A549 (cell line): ENCODE data around the gene NCAM2. TPM values are rescaled to one million over a fixed set of nuclear protein-coding genes. Genes with fewer than 3 reads are reported as not detected.

Source experiments
- ATAC-seq, 2 experiments: fragments of 200-7000 bp in 1 of 2; fragments of >200 bp in 1 of 2; cut with Nextera tagmentation in 1 of 2; cut with Tn5 transposase in 1 of 2; 3 replicates each; pipeline versions ENCODE4 v1.8.0 to v1.9.1; 2018 to 2020; ENCODE audit warnings: mild to moderate bottlenecking in 1 of 2, moderate library complexity in 1 of 2
- CTCF ChIA-PET: fragments of 300-600 bp; sonication (Branson Sonifier 250); formaldehyde crosslinking; extraction: SDS; loops from one replicate; lab custom pipeline; 2021; ENCODE audit warnings: antibody characterized with exemption, inconsistent platforms; lab: Yijun Ruan, JAX
- POLR2A ChIA-PET: fragments of 350-600 bp; formaldehyde crosslinking; extraction: SDS; loops from one replicate; lab custom pipeline; 2021; ENCODE audit warnings: antibody characterized with exemption, inconsistent platforms; lab: Yijun Ruan, JAX
- DNase-seq, 2 experiments: peaks; one replicate each; pipeline versions ENCODE4 v3.0.0 to v3.0.0-alpha.2; 2011 to 2016; ENCODE audit warnings: low read depth in 1 of 2, low spot score in 1 of 2
- FAIRE-seq: peaks from 2 replicates; lab custom pipeline; 2011; peaks lifted over from hg19 to GRCh38; lab: Jason Lieb, UNC
- H3K27ac ChIP-seq, 2 experiments: fragments of >200 bp; sonication (Bioruptor Twin); formaldehyde crosslinking; 3 replicates each; pipeline ENCODE4 v1.5.1; 2016 to 2017
- H3K4me1 ChIP-seq: fragments of >200 bp; sonication (Bioruptor Twin); formaldehyde crosslinking; 3 replicates; pipeline ENCODE4 v1.6.1; 2016
- H3K4me2 ChIP-seq: fragments of >200 bp; sonication (Bioruptor Twin); formaldehyde crosslinking; 3 replicates; pipeline ENCODE4 v1.6.1; 2016
- H3K4me3 ChIP-seq: fragments of >200 bp; sonication (Bioruptor Twin); formaldehyde crosslinking; 3 replicates; pipeline ENCODE4 v1.5.1; 2016
- H3K9me3 ChIP-seq: fragments of >200 bp; sonication (Bioruptor Twin); formaldehyde crosslinking; 3 replicates; pipeline ENCODE4 v1.6.1; 2016
- CBX2 ChIP-seq: fragments of 200-600 bp; sonication (generic); IDR thresholded peaks from 2 replicates; pipeline ENCODE4 v1.6.1; 2016; ENCODE audit warnings: low read depth, mild to moderate bottlenecking, borderline replicate concordance
- EHF ChIP-seq: fragments of 250-450 bp; sonication (Bioruptor Pico); IDR thresholded peaks from 2 replicates; pipeline ENCODE4 v1.5.0; 2020; ENCODE audit warnings: mild to moderate bottlenecking
- FOSB ChIP-seq: fragments of 250-450 bp; sonication (Bioruptor Pico); IDR thresholded peaks from 2 replicates; pipeline ENCODE4 v1.5.0; 2020; ENCODE audit warnings: mild to moderate bottlenecking, moderate library complexity
- FOXS1 ChIP-seq: fragments of 250-450 bp; sonication (Bioruptor Pico); IDR thresholded peaks from 2 replicates; pipeline ENCODE4 v1.5.0; 2020; ENCODE audit warnings: mild to moderate bottlenecking, moderate library complexity
- HDAC2 ChIP-seq: fragments of 200-600 bp; sonication (generic); IDR thresholded peaks from 2 replicates; pipeline ENCODE4 v1.6.1; 2016
- HOXB5 ChIP-seq: fragments of 250-450 bp; sonication (Bioruptor Pico); IDR thresholded peaks from 2 replicates; pipeline ENCODE4 v1.5.0; 2020; ENCODE audit warnings: mild to moderate bottlenecking, moderate library complexity
- JUN ChIP-seq, 2 experiments: fragments of >200 bp; sonication (Bioruptor Twin); formaldehyde crosslinking; IDR thresholded peaks; 2 replicates in 1 of 2; 3 replicates in 1 of 2; pipeline ENCODE4 v1.6.1; 2016 to 2017
- KDM1A ChIP-seq: fragments of 200-600 bp; sonication (generic); IDR thresholded peaks from 2 replicates; pipeline ENCODE4 v1.6.1; 2016; ENCODE audit warnings: low read depth, mild to moderate bottlenecking
- MAFK ChIP-seq: fragments of 450-650 bp; IDR thresholded peaks from 2 replicates; pipeline ENCODE4 v1.6.1; 2014; ENCODE audit not compliant: partially characterized antibody
- MYC ChIP-seq: IDR thresholded peaks from 2 replicates; pipeline ENCODE4 v1.6.1; 2012; ENCODE audit warnings: mild to moderate bottlenecking, inconsistent platforms, low read length, improper control_type of control experiment, borderline replicate concordance
- PHF8 ChIP-seq: fragments of 200-600 bp; sonication (generic); IDR thresholded peaks from 2 replicates; pipeline ENCODE4 v1.6.1; 2016; ENCODE audit warnings: low read depth, mild to moderate bottlenecking, antibody characterized with exemption, moderate library complexity, borderline replicate concordance
- RCOR1 ChIP-seq: fragments of 150-350 bp; IDR thresholded peaks from 2 replicates; pipeline ENCODE4 v1.6.1; 2014; ENCODE audit warnings: antibody characterized with exemption, low read length, low read depth
- RFX5 ChIP-seq: fragments of 450-650 bp; IDR thresholded peaks from 2 replicates; pipeline ENCODE4 v1.7.1; 2014; ENCODE audit warnings: antibody characterized with exemption, mild to moderate bottlenecking, moderate library complexity
- RNF2 ChIP-seq: fragments of 200-600 bp; sonication (generic); IDR thresholded peaks from 2 replicates; pipeline ENCODE4 v1.6.1; 2016; ENCODE audit warnings: low read depth, mild to moderate bottlenecking, antibody characterized with exemption, moderate library complexity, borderline replicate concordance
- SMC3 ChIP-seq: fragments of >200 bp; sonication (Bioruptor Twin); formaldehyde crosslinking; IDR thresholded peaks from 3 replicates; pipeline ENCODE4 v1.6.1; 2018; ENCODE audit warnings: inconsistent platforms
- SREBF2 ChIP-seq: fragments of 450-650 bp; IDR thresholded peaks from 2 replicates; pipeline ENCODE4 v1.6.1; 2014; ENCODE audit warnings: mild to moderate bottlenecking, moderate library complexity
- ZFP36 ChIP-seq: fragments of 450-650 bp; IDR thresholded peaks from 2 replicates; pipeline ENCODE4 v1.6.1; 2014; ENCODE audit warnings: borderline replicate concordance; ENCODE audit not compliant: partially characterized antibody
- ZNF302 ChIP-seq: fragments of 250-450 bp; sonication (Bioruptor Pico); IDR thresholded peaks from 2 replicates; pipeline ENCODE4 v1.9.0; 2021; ENCODE audit warnings: inconsistent platforms, mild to moderate bottlenecking, moderate library complexity
- WGBS: methylation state at CpG from one replicate; pipeline ENCODE4 v1.1.6; 2017; ENCODE audit errors: missing lambda C conversion rate; 5-methylcytosine and 5-hydroxymethylcytosine counted together
- polyA plus RNA-seq, 4 experiments: library from polyadenylated mRNA; depleted of rRNA in 3 of 4; stranded (reverse); fragments of >200 nt; fragmentation: RNase III in 1 of 4; extraction: RNeasy Plus Mini Kit Qiagen cat#74134 plus additional on column Dnase treatment in 1 of 4; gene quantifications; 2 replicates in 3 of 4; 3 replicates in 1 of 4; pipeline ENCODE4 v1.2.3, GENCODE V29; 2011 to 2017
- TF ChIP-seq, protein P1 (sequence below): fragments of 150-350 bp; IDR thresholded peaks from 2 replicates; pipeline ENCODE4 v1.6.1; 2014; ENCODE audit warnings: low read depth, mild to moderate bottlenecking, low read length
- TF ChIP-seq, protein P2 (sequence below): IDR thresholded peaks from 2 replicates; pipeline ENCODE4 v1.6.1; 2012
- TF ChIP-seq, protein P3 (sequence below): fragments of 450-650 bp; IDR thresholded peaks from 2 replicates; pipeline ENCODE4 v1.6.1; 2014; ENCODE audit warnings: antibody characterized with exemption

NCAM2 gene
- polyA plus RNA-seq, 2 of the 4 experiments (the other 2 are of a cell fraction): not detected

DNA sequence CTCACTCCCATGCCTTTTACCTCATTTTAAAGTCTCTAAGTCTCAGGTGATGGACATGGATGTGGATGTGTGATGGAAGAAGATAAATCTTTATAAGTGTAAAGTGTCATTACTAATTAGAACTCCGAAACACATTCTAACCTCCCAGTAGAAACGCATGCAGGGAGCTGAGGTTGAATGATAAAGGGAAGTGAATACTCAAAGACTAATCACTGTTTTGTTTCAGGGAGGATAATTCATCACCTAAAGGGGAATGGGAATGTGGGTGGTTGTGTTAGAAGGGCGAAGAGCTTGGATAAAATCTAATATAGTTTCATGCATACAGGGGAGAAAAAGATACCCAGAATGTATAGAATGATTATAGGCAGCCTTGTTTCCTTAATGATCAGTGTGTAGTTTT, 12.5 kb downstream of the NCAM2 start:
- ChIA-PET CTCF (no interaction called here), POLR2A (no interaction called here)
- Histone ChIP-seq H3K27ac (no peak overlapping the region), H3K4me3 (no peak overlapping the region), H3K4me1 (no peaks in the 10 kb centered on the region), H3K4me2 (no peak overlapping the region), H3K9me3 (no peaks in the 10 kb centered on the region)
- WGBS: 2% methylated on average over 3 of the region's 3 CpGs
- FAIRE-seq (no peak), ATAC-seq (no peak), DNase-seq (no peak)
- TF ChIP-seq MYC (no peak), HDAC2 (no peak), MAFK (no peak), HOXB5 (no peak), CBX2 (no peak), JUN (IDR thresholded peaks at IDR 0.05) (no peak), KDM1A (no peak), RCOR1 (no peak), ZFP36 (no peak), SREBF2 (no peak), FOXS1 (CRISPR knock-in tag) (no peak)
- TF ChIP-seq, protein P1, sequence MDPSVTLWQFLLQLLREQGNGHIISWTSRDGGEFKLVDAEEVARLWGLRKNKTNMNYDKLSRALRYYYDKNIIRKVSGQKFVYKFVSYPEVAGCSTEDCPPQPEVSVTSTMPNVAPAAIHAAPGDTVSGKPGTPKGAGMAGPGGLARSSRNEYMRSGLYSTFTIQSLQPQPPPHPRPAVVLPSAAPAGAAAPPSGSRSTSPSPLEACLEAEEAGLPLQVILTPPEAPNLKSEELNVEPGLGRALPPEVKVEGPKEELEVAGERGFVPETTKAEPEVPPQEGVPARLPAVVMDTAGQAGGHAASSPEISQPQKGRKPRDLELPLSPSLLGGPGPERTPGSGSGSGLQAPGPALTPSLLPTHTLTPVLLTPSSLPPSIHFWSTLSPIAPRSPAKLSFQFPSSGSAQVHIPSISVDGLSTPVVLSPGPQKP: no peak
- TF ChIP-seq, protein P2, sequence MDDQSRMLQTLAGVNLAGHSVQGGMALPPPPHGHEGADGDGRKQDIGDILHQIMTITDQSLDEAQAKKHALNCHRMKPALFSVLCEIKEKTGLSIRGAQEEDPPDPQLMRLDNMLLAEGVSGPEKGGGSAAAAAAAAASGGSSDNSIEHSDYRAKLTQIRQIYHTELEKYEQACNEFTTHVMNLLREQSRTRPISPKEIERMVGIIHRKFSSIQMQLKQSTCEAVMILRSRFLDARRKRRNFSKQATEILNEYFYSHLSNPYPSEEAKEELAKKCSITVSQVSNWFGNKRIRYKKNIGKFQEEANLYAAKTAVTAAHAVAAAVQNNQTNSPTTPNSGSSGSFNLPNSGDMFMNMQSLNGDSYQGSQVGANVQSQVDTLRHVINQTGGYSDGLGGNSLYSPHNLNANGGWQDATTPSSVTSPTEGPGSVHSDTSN: no peak

DNA sequence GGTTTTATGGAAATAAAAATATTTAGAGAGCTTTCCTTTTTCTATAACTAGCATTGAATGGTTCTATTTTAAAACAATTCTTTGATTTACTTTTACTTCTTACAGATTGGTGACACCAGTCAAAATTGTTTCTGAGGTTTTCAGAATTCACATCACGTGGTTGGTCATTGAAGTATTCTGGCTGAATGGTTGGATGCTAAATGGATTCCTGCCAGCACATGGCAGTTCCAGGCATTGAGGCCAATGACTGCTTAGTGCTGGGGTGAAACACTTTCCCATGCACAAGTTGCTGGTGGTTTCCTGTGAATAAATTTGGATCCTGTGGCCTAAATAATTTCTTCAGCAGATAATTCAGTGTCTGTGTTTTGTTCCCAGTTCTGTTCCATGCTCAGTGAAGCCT, 20.6 kb downstream of the NCAM2 start:
- no peak for TF ChIP-seq FOXS1 (CRISPR knock-in tag)
- TF ChIP-seq, all 56 proteins: peak for 0

DNA sequence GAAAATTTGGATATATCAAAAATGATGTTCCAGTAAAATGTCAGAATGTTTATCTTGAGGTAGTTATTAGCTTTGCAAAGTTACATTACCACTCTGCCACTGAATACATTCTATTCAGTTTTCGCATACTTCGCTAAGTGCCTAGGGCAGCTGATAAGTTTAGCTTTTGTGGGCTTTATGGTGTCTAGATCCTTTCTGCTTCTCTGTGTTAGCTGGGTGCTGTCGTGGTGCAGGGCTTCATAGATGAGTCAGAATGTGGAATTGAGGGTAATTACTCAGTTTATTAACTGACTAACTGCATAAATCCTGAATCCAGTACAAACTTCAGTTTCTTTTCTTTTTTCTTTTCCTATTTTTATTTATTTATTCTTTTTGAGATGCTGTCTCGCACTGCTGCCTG, 21.5 kb downstream of the NCAM2 start:
- ChIA-PET POLR2A (no interaction called here), CTCF (no interaction called here)
- Histone ChIP-seq H3K27ac (no peak overlapping the region), H3K4me3 (no peak overlapping the region), H3K9me3 (no peaks in the 10 kb centered on the region), H3K4me2 (no peak overlapping the region), H3K4me1 (no peaks in the 10 kb centered on the region)
- WGBS: 45% methylated on average over 4 of the region's 4 CpGs
- TF ChIP-seq FOSB (CRISPR knock-in tag) (no peak), RNF2 (no peak), CBX2 (no peak), PHF8 (no peak), ZNF302 (CRISPR knock-in tag) (no peak), EHF (CRISPR knock-in tag) (no peak), SMC3 (no peak), RFX5 (no peak)
- TF ChIP-seq, protein P3, sequence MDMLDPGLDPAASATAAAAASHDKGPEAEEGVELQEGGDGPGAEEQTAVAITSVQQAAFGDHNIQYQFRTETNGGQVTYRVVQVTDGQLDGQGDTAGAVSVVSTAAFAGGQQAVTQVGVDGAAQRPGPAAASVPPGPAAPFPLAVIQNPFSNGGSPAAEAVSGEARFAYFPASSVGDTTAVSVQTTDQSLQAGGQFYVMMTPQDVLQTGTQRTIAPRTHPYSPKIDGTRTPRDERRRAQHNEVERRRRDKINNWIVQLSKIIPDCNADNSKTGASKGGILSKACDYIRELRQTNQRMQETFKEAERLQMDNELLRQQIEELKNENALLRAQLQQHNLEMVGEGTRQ: no peak
- DNase-seq: no peak
- no peak for ATAC-seq
- FAIRE-seq: no peak

More for the DNA sequence above, 20.6 kb downstream of the NCAM2 start:
- no peaks in the 10 kb centered on the region for H3K4me1 ChIP-seq
- H3K4me2 ChIP-seq: no peak overlapping the region
- H3K4me3 ChIP-seq: no peak overlapping the region
- ChIA-PET POLR2A (no interaction called here), CTCF (interaction anchor here (1.0 kb wide), 1 partner anchor 19 kb away, joined by 3 read pairs; no protein-coding TSS in a partner anchor)
- WGBS: 0% methylated on average over 1 of the region's 1 CpG
- no peak overlapping the region for H3K27ac ChIP-seq
- FAIRE-seq: no peak
- H3K9me3 ChIP-seq: no peaks in the 10 kb centered on the region
- no peak for DNase-seq
- ATAC-seq: no peak
